ENCODE measurements around the gene TNS1. TPM values are rescaled to one million over a fixed set of nuclear protein-coding genes. Genes with fewer than 3 reads are reported as not detected.
A peak's percentile ranks its signal among the peaks of the same experiment; 100 is the strongest.

TNS1 gene
- total RNA-seq, 1 donor from 2014 or later = 219 TPM

GRCh38 chr2:218012284-218012683, 9.5 kb upstream of the TNS1 start:
- H3K27ac ChIP-seq (ENCODE audit: low read depth, low read length) = no peak overlapping the region
- H3K27me3 Mint-ChIP-seq (ENCODE audit: low read depth, unreplicated experiment) = peaks cover 29% of the 10 kb centered on the region
- DNase-seq (ENCODE audit: low read depth) (no peak), FAIRE-seq (peak; percentile 45)
- H3K4me1 ChIP-seq (ENCODE audit: insufficient read depth, low read length) = peaks cover 24% of the 10 kb centered on the region
- no peaks in the 10 kb centered on the region for H3K79me2 ChIP-seq (ENCODE audit: insufficient read depth, low read length)
- no peak overlapping the region for H3K9ac ChIP-seq (ENCODE audit: low read length)
- no peak overlapping the region for H3K4me3 Mint-ChIP-seq (ENCODE audit: unreplicated experiment)
- H3K4me3 ChIP-seq (ENCODE audit: insufficient read depth, low read depth, low read length) = no peak overlapping the region
- H2AFZ ChIP-seq (ENCODE audit: low read depth, low read length) = no peak overlapping the region
- H3K27ac Mint-ChIP-seq (ENCODE audit: unreplicated experiment) = no peak overlapping the region
- no peak overlapping the region for H3K4me2 ChIP-seq (ENCODE audit: low read length)
- H3K27me3 ChIP-seq (ENCODE audit: insufficient read depth, low read length) = no peaks in the 10 kb centered on the region
- peaks cover 19% of the 10 kb centered on the region for H3K4me1 Mint-ChIP-seq (ENCODE audit: low read depth, unreplicated experiment)
- TF ChIP-seq EZH2 (IDR thresholded peaks at IDR 0.05; ENCODE audit: insufficient read depth, low read length) = no peak
- TF ChIP-seq, protein P1, sequence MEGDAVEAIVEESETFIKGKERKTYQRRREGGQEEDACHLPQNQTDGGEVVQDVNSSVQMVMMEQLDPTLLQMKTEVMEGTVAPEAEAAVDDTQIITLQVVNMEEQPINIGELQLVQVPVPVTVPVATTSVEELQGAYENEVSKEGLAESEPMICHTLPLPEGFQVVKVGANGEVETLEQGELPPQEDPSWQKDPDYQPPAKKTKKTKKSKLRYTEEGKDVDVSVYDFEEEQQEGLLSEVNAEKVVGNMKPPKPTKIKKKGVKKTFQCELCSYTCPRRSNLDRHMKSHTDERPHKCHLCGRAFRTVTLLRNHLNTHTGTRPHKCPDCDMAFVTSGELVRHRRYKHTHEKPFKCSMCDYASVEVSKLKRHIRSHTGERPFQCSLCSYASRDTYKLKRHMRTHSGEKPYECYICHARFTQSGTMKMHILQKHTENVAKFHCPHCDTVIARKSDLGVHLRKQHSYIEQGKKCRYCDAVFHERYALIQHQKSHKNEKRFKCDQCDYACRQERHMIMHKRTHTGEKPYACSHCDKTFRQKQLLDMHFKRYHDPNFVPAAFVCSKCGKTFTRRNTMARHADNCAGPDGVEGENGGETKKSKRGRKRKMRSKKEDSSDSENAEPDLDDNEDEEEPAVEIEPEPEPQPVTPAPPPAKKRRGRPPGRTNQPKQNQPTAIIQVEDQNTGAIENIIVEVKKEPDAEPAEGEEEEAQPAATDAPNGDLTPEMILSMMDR (IDR thresholded peaks at IDR 0.05; ENCODE audit: insufficient read depth, low read depth, low read length) = no peak
- H4K20me1 ChIP-seq (ENCODE audit: insufficient read depth, low read length) = no peaks in the 10 kb centered on the region
- no peaks in the 10 kb centered on the region for H3K36me3 Mint-ChIP-seq (ENCODE audit: low read depth, unreplicated experiment)
- H3K36me3 ChIP-seq (ENCODE audit: insufficient read depth, low read length) = no peaks in the 10 kb centered on the region
- H3K9me3 Mint-ChIP-seq (ENCODE audit: unreplicated experiment) = no peaks in the 10 kb centered on the region
- H3K9me3 ChIP-seq (ENCODE audit: insufficient read depth, low read depth, low read length) = no peaks in the 10 kb centered on the region

GRCh38 chr2:218011653-218012040, 8.9 kb upstream of the TNS1 start:
- peaks cover 23% of the 10 kb centered on the region for H3K27me3 Mint-ChIP-seq (ENCODE audit: low read depth, unreplicated experiment)
- Histone ChIP-seq H3K4me3 (ENCODE audit: insufficient read depth, low read depth, low read length) (no peak overlapping the region), H3K4me2 (ENCODE audit: low read length) (no peak overlapping the region), H2AFZ (ENCODE audit: low read depth, low read length) (no peak overlapping the region), H3K9me3 (ENCODE audit: insufficient read depth, low read depth, low read length) (no peaks in the 10 kb centered on the region), H3K27ac (ENCODE audit: low read depth, low read length) (no peak overlapping the region), H3K4me1 (ENCODE audit: insufficient read depth, low read length) (peaks cover 30% of the 10 kb centered on the region), H3K36me3 (ENCODE audit: insufficient read depth, low read length) (no peaks in the 10 kb centered on the region), H3K79me2 (ENCODE audit: insufficient read depth, low read length) (no peaks in the 10 kb centered on the region), H4K20me1 (ENCODE audit: insufficient read depth, low read length) (no peaks in the 10 kb centered on the region), H3K27me3 (ENCODE audit: insufficient read depth, low read length) (no peaks in the 10 kb centered on the region), H3K9ac (ENCODE audit: low read length) (no peak overlapping the region)
- DNase-seq (ENCODE audit: low read depth) (no peak), FAIRE-seq (no peak)
- no peaks in the 10 kb centered on the region for H3K36me3 Mint-ChIP-seq (ENCODE audit: low read depth, unreplicated experiment)
- H3K27ac Mint-ChIP-seq (ENCODE audit: unreplicated experiment) = no peak overlapping the region
- H3K4me1 Mint-ChIP-seq (ENCODE audit: low read depth, unreplicated experiment) = peaks cover 24% of the 10 kb centered on the region
- no peaks in the 10 kb centered on the region for H3K9me3 Mint-ChIP-seq (ENCODE audit: unreplicated experiment)
- no peak for TF ChIP-seq EZH2 (IDR thresholded peaks at IDR 0.05; ENCODE audit: insufficient read depth, low read length)
- TF ChIP-seq, protein P1 (IDR thresholded peaks at IDR 0.05; ENCODE audit: insufficient read depth, low read depth, low read length) = no peak
- no peak overlapping the region for H3K4me3 Mint-ChIP-seq (ENCODE audit: unreplicated experiment)

- DNase-seq (ENCODE audit: low read depth) = no peak
- Mint-ChIP-seq H3K27ac (ENCODE audit: unreplicated experiment) (no peak overlapping the region), H3K9me3 (ENCODE audit: unreplicated experiment) (no peaks in the 10 kb centered on the region), H3K36me3 (ENCODE audit: low read depth, unreplicated experiment) (no peaks in the 10 kb centered on the region), H3K27me3 (ENCODE audit: low read depth, unreplicated experiment) (peaks cover 19% of the 10 kb centered on the region), H3K4me1 (ENCODE audit: low read depth, unreplicated experiment) (peaks cover 27% of the 10 kb centered on the region), H3K4me3 (ENCODE audit: unreplicated experiment) (peak overlapping the region; percentile 80)
- Histone ChIP-seq H3K79me2 (ENCODE audit: insufficient read depth, low read length) (no peaks in the 10 kb centered on the region), H2AFZ (ENCODE audit: low read depth, low read length) (peak overlapping the region; percentile 74), H3K36me3 (ENCODE audit: insufficient read depth, low read length) (no peaks in the 10 kb centered on the region), H3K27ac (ENCODE audit: low read depth, low read length) (no peak overlapping the region), H3K27me3 (ENCODE audit: insufficient read depth, low read length) (no peaks in the 10 kb centered on the region), H3K9me3 (ENCODE audit: insufficient read depth, low read depth, low read length) (no peaks in the 10 kb centered on the region), H3K4me3 (ENCODE audit: insufficient read depth, low read depth, low read length) (no peak overlapping the region), H3K9ac (ENCODE audit: low read length) (no peak overlapping the region), H4K20me1 (ENCODE audit: insufficient read depth, low read length) (no peaks in the 10 kb centered on the region), H3K4me2 (ENCODE audit: low read length) (peak overlapping the region; percentile 91), H3K4me1 (ENCODE audit: insufficient read depth, low read length) (peaks cover 35% of the 10 kb centered on the region)
- FAIRE-seq = no peak
- TF ChIP-seq, protein P1 (IDR thresholded peaks at IDR 0.05; ENCODE audit: insufficient read depth, low read depth, low read length) = no peak
- no peak for TF ChIP-seq EZH2 (IDR thresholded peaks at IDR 0.05; ENCODE audit: insufficient read depth, low read length)
These were observed 8.3 kb upstream of the TNS1 start for GRCh38 chr2:218010984-218011652.
